SK-N-SH (cell line): ENCODE results near the gene UST. TPM values are rescaled to one million over a fixed set of nuclear protein-coding genes. Genes with fewer than 3 reads are reported as not detected.

Source experiments
- CTCF ChIA-PET: fragments of 300-600, 350-600 bp; formaldehyde crosslinking; extraction: SDS; loops from one replicate; lab custom pipeline; 2021; lab: Yijun Ruan, JAX
- POLR2A ChIA-PET: fragments of 350-600 bp; sonication (Branson Sonifier 250); formaldehyde crosslinking; extraction: SDS; loops from one replicate; lab custom pipeline; 2020; ENCODE audit warnings: antibody characterized with exemption, inconsistent platforms; lab: Yijun Ruan, JAX
- DNase-seq: peaks from one replicate; pipeline ENCODE4 v3.0.0; 2012
- H2AFZ ChIP-seq: fragments of 200-600 bp; sonication (generic); 2 replicates; pipeline ENCODE4 v1.8.1; 2016; ENCODE audit warnings: antibody characterized with exemption, mild to moderate bottlenecking, low read depth
- H3F3A ChIP-seq: fragments of 200-600 bp; sonication (generic); replicated peaks from 2 replicates; pipeline ENCODE3; 2016; ENCODE audit warnings: antibody characterized with exemption, mild to moderate bottlenecking; ENCODE audit not compliant: insufficient read depth
- H3K27ac ChIP-seq, 2 experiments: fragments of 200-500 bp in 1 of 2; fragments of 200-600 bp in 1 of 2; sonication (Bioruptor generic) in 1 of 2; sonication (generic), shearing (Covaris generic) in 1 of 2; 2 replicates each; pipeline versions ENCODE4 v1.5.1 to v1.6.1; 2014 to 2016; ENCODE audit warnings: low read depth in 2 of 2, inconsistent platforms in 1 of 2, low read length in 1 of 2, mild to moderate bottlenecking in 1 of 2, mixed read lengths in 1 of 2
- H3K27me3 ChIP-seq: fragments of 200-600 bp; sonication (generic), shearing (Covaris generic); 2 replicates; pipeline ENCODE4 v1.6.1; 2016; ENCODE audit warnings: mixed run types; ENCODE audit not compliant: insufficient read depth
- H3K36me3 ChIP-seq, 2 experiments: fragments of 200-500 bp in 1 of 2; fragments of 200-600 bp in 1 of 2; sonication (Bioruptor generic) in 1 of 2; sonication (generic) in 1 of 2; replicated peaks in 1 of 2; 2 replicates each; pipeline versions ENCODE3 to v1.5.1; 2014 to 2016; ENCODE audit warnings: low read length in 1 of 2, mild to moderate bottlenecking in 1 of 2; ENCODE audit not compliant: insufficient read depth in 2 of 2, control insufficient read depth in 1 of 2
- H3K4me1 ChIP-seq, 2 experiments: fragments of 200-500 bp in 1 of 2; fragments of 200-600 bp in 1 of 2; sonication (Bioruptor generic) in 1 of 2; sonication (generic), shearing (Covaris generic) in 1 of 2; 2 replicates each; pipeline versions ENCODE4 v1.5.1 to v1.6.1; 2014 to 2016; ENCODE audit warnings: low read depth in 1 of 2, low read length in 1 of 2, mixed run types in 1 of 2; ENCODE audit not compliant: insufficient read depth in 2 of 2, control insufficient read depth in 1 of 2
- H3K4me2 ChIP-seq: fragments of 200-600 bp; sonication (generic), shearing (Covaris generic); 2 replicates; pipeline ENCODE4 v1.6.1; 2017; ENCODE audit warnings: mixed run types
- H3K4me3 ChIP-seq, 2 experiments: fragments of 200-500 bp in 1 of 2; fragments of 200-600 bp in 1 of 2; sonication (Bioruptor generic) in 1 of 2; sonication (generic), shearing (Covaris generic) in 1 of 2; 2 replicates each; pipeline versions ENCODE4 v1.5.1 to v1.8.1; 2014 to 2016; ENCODE audit warnings: low read depth in 2 of 2, inconsistent platforms in 1 of 2, low read length in 1 of 2, mild to moderate bottlenecking in 1 of 2, mixed read lengths in 1 of 2, moderate library complexity in 1 of 2
- H3K79me2 ChIP-seq: fragments of 200-600 bp; sonication (generic); 2 replicates; pipeline ENCODE4 v1.8.1; 2017; ENCODE audit warnings: mild to moderate bottlenecking; ENCODE audit not compliant: insufficient read depth
- H3K9ac ChIP-seq: fragments of 200-600 bp; sonication (generic); 2 replicates; pipeline ENCODE4 v1.6.1; 2017; ENCODE audit warnings: mixed run types
- H3K9me2 ChIP-seq: fragments of 200-600 bp; sonication (generic); 2 replicates; pipeline ENCODE4 v1.6.1; 2017; ENCODE audit warnings: mixed run types
- H3K9me3 ChIP-seq: fragments of 200-600 bp; sonication (generic); 2 replicates; pipeline ENCODE4 v1.6.1; 2017; ENCODE audit warnings: mixed run types, mild to moderate bottlenecking, moderate library complexity
- H4K20me1 ChIP-seq: fragments of 200-600 bp; sonication (generic); 2 replicates; pipeline ENCODE4 v1.6.1; 2017; ENCODE audit warnings: mild to moderate bottlenecking, mixed run types; ENCODE audit not compliant: insufficient read depth
- EZH2phosphoT487 ChIP-seq: fragments of 200-600 bp; sonication (generic); IDR thresholded peaks from 2 replicates; pipeline ENCODE4 v1.6.1; 2017; ENCODE audit warnings: low read depth, mixed run types, mild to moderate bottlenecking, antibody characterized with exemption, moderate library complexity, borderline replicate concordance
- GABPA ChIP-seq: IDR thresholded peaks from 2 replicates; pipeline ENCODE4 v1.4.0; 2012; ENCODE audit warnings: low read depth, mild to moderate bottlenecking
- RAD21 ChIP-seq: IDR thresholded peaks from 2 replicates; pipeline ENCODE4 v1.6.1; 2012; ENCODE audit warnings: mild to moderate bottlenecking, low read length
- RFX5 ChIP-seq: IDR thresholded peaks from 2 replicates; pipeline ENCODE4 v1.6.1; 2012; ENCODE audit warnings: mild to moderate bottlenecking, improper control_type of control experiment, low read length
- RXRA ChIP-seq: IDR thresholded peaks from 2 replicates; pipeline ENCODE4 v1.4.0; 2012; ENCODE audit warnings: low read depth, mild to moderate bottlenecking, borderline replicate concordance
- SIN3A ChIP-seq: IDR thresholded peaks from 2 replicates; pipeline ENCODE4 v1.6.1; 2012; ENCODE audit warnings: low read depth, mild to moderate bottlenecking, low read length, moderate library complexity, borderline replicate concordance
- TAF1 ChIP-seq: IDR thresholded peaks from 2 replicates; pipeline ENCODE4 v1.6.1; 2012; ENCODE audit warnings: low read depth, mild to moderate bottlenecking, low read length, moderate library complexity, borderline replicate concordance
- TEAD4 ChIP-seq: IDR thresholded peaks from 2 replicates; pipeline ENCODE4 v1.4.0; 2012; ENCODE audit warnings: mild to moderate bottlenecking, borderline replicate concordance; ENCODE audit not compliant: insufficient read depth
- WGBS: methylation state at CpG from one replicate; pipeline ENCODE4 v1.1.6; 2017; ENCODE audit warnings: low lambda C conversion rate; 5-methylcytosine and 5-hydroxymethylcytosine counted together
- polyA plus RNA-seq, 3 experiments: library from polyadenylated mRNA; depleted of rRNA; stranded (reverse); fragments of >200 nt; gene quantifications; 2 replicates each; pipeline ENCODE4 v1.2.3, GENCODE V29; 2012
- TF ChIP-seq, protein P1 (sequence below): fragments of 150-350 bp; IDR thresholded peaks from 2 replicates; pipeline ENCODE4 v1.6.1; 2017; ENCODE audit warnings: antibody characterized with exemption, low read length, low read depth, borderline replicate concordance
- TF ChIP-seq, protein P2 (sequence below): fragments of 150-350 bp; IDR thresholded peaks from 2 replicates; pipeline ENCODE4 v1.6.1; 2016; ENCODE audit warnings: mild to moderate bottlenecking, low read depth, low read length
- TF ChIP-seq, protein P3 (sequence below): IDR thresholded peaks from 2 replicates; pipeline ENCODE4 v1.6.1; 2012; ENCODE audit warnings: mild to moderate bottlenecking, low read depth, low read length, moderate library complexity

The UST gene
- polyA plus RNA-seq, 1 of the 3 experiments (the other 2 are of a cell fraction) = 1.7 TPM

- Histone ChIP-seq H3K79me2 (no peaks in the 10 kb centered on the region), H3K36me3 (no peaks in the 10 kb centered on the region), H3K4me2 (no peak overlapping the region), H3K27me3 (0 out of 2 replicates have a peak, but pooled peaks cover 4% of the 10 kb centered on the region), H3F3A (peaks cover 9% of the 10 kb centered on the region), H3K4me3 (no peak overlapping the region), H3K9me2 (no peaks in the 10 kb centered on the region), H4K20me1 (no peaks in the 10 kb centered on the region), H3K9ac (no peak overlapping the region), H3K27ac (no peak overlapping the region), H2AFZ (no peak overlapping the region), H3K9me3 (no peaks in the 10 kb centered on the region), H3K4me1 (no peaks in the 10 kb centered on the region; a peak in 1 of 4 replicates)
- ChIA-PET POLR2A (no interaction called here), CTCF (interaction anchor here (1.0 kb wide), 1 partner anchor 22 kb away, joined by 3 read pairs; no protein-coding TSS in a partner anchor)
- DNase-seq = no peak
- TF ChIP-seq, protein P1, sequence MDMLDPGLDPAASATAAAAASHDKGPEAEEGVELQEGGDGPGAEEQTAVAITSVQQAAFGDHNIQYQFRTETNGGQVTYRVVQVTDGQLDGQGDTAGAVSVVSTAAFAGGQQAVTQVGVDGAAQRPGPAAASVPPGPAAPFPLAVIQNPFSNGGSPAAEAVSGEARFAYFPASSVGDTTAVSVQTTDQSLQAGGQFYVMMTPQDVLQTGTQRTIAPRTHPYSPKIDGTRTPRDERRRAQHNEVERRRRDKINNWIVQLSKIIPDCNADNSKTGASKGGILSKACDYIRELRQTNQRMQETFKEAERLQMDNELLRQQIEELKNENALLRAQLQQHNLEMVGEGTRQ = no peak
- TF ChIP-seq, protein P2, sequence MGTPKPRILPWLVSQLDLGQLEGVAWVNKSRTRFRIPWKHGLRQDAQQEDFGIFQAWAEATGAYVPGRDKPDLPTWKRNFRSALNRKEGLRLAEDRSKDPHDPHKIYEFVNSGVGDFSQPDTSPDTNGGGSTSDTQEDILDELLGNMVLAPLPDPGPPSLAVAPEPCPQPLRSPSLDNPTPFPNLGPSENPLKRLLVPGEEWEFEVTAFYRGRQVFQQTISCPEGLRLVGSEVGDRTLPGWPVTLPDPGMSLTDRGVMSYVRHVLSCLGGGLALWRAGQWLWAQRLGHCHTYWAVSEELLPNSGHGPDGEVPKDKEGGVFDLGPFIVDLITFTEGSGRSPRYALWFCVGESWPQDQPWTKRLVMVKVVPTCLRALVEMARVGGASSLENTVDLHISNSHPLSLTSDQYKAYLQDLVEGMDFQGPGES = no peak
- no peak for TF ChIP-seq EZH2phosphoT487
- TF ChIP-seq SIN3A = no peak
- TF ChIP-seq GABPA = no peak
- TF ChIP-seq RFX5 = no peak
- no peak for TF ChIP-seq RAD21
- no peak for TF ChIP-seq TAF1
- no peak for TF ChIP-seq RXRA
- WGBS = 9% methylated on average over 1 of the region's 1 CpG
Observed at GRCh38 chr6:148932208-148932607, 185.4 kb downstream of the UST start.

DNA sequence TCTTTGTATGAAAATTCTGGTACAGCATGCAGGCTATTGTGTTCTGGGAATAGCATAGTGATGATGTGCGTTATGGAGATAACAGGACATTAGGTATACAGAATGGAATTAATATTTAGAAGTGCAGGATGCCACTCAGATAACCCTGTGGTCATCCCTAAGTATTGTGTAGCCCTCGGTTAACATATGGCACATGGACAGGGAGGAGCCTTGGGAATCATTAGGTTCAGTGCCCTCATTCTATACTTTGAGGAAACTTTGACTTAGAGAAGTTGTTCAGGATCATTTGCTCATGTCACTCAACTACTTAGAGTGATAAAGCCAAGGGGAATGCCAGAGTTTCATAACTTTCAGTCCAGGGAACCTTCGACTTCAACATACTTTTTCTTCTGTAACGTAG lies 185.9 kb downstream of the UST start:
- ChIA-PET CTCF (interaction anchor here (1.0 kb wide), 1 partner anchor 23 kb away, joined by 3 read pairs; no protein-coding TSS in a partner anchor), POLR2A (no interaction called here)
- no peaks in the 10 kb centered on the region; a peak in 1 of 4 replicates for H3K4me1 ChIP-seq
- H3K27me3 ChIP-seq = 0 out of 2 replicates have a peak, but pooled peaks cover 4% of the 10 kb centered on the region
- no peak for DNase-seq
- peaks cover 9% of the 10 kb centered on the region for H3F3A ChIP-seq
- H3K9me3 ChIP-seq = no peaks in the 10 kb centered on the region
- no peaks in the 10 kb centered on the region for H3K36me3 ChIP-seq
- no peaks in the 10 kb centered on the region for H3K9me2 ChIP-seq
- no peak overlapping the region for H3K4me2 ChIP-seq
- no peak for TF ChIP-seq TEAD4
- TF ChIP-seq, protein P3, sequence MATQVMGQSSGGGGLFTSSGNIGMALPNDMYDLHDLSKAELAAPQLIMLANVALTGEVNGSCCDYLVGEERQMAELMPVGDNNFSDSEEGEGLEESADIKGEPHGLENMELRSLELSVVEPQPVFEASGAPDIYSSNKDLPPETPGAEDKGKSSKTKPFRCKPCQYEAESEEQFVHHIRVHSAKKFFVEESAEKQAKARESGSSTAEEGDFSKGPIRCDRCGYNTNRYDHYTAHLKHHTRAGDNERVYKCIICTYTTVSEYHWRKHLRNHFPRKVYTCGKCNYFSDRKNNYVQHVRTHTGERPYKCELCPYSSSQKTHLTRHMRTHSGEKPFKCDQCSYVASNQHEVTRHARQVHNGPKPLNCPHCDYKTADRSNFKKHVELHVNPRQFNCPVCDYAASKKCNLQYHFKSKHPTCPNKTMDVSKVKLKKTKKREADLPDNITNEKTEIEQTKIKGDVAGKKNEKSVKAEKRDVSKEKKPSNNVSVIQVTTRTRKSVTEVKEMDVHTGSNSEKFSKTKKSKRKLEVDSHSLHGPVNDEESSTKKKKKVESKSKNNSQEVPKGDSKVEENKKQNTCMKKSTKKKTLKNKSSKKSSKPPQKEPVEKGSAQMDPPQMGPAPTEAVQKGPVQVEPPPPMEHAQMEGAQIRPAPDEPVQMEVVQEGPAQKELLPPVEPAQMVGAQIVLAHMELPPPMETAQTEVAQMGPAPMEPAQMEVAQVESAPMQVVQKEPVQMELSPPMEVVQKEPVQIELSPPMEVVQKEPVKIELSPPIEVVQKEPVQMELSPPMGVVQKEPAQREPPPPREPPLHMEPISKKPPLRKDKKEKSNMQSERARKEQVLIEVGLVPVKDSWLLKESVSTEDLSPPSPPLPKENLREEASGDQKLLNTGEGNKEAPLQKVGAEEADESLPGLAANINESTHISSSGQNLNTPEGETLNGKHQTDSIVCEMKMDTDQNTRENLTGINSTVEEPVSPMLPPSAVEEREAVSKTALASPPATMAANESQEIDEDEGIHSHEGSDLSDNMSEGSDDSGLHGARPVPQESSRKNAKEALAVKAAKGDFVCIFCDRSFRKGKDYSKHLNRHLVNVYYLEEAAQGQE = no peak
- H3K27ac ChIP-seq = no peak overlapping the region
- H4K20me1 ChIP-seq = no peaks in the 10 kb centered on the region
- WGBS = 7% methylated on average over 4 of the region's 4 CpGs
- no peak overlapping the region for H2AFZ ChIP-seq
- H3K79me2 ChIP-seq = no peaks in the 10 kb centered on the region
- H3K9ac ChIP-seq = no peak overlapping the region
- no peak overlapping the region for H3K4me3 ChIP-seq
